Measurements from ENCODE around the gene IDI2.

DNA sequence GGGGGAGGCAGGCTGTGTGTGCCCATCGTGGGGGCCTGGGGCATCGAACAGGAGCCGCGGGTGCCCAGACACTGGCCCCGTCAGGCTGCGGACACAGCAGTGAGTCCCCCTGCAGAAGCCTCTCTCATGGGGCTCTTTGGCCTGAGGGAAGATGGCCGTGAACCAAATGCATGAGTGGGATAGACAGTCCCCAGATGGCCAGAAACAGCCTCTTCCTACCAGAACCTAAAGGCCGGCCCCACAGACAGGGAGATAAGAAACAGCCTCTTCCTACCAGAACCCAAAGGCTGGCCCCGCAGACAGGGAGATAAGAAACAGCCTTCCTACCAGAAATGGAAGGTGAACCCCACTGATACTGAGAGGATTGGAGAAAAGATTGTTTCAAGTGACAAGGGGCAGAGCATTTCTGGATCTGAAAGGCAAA lies 16.6 kb downstream of the IDI2 start:
- no peak for TF ChIP-seq POLR2A (IDR thresholded peaks at IDR 0.05)
- TF ChIP-seq CTCF (IDR thresholded peaks at IDR 0.05) = no peak

Measured in Peyer's patch (tissue), 4 donors.